HEK293T (cell line): ENCODE measurements around the gene BACE1.

Experiments used
- CTCF ChIA-PET: fragments of 350-600 bp; formaldehyde crosslinking; extraction: SDS; loops from one replicate; lab custom pipeline; 2021; ENCODE audit warnings: antibody characterized with exemption, inconsistent platforms; lab: Yijun Ruan, JAX
- POLR2A ChIA-PET: fragments of 350-600 bp; formaldehyde crosslinking; extraction: SDS; loops from one replicate; lab custom pipeline; 2020; ENCODE audit warnings: antibody characterized with exemption, inconsistent platforms; lab: Yijun Ruan, JAX
- DNase-seq: peaks from one replicate; pipeline ENCODE4 v3.0.0; 2012; ENCODE audit warnings: mixed read lengths; ENCODE audit errors: extremely low spot score
- ARNT ChIP-seq: fragments of 450-650 bp; IDR thresholded peaks from 2 replicates; pipeline ENCODE4 v1.6.1; 2017; ENCODE audit warnings: mild to moderate bottlenecking
- BHLHE40 ChIP-seq: fragments of 450-650 bp; IDR thresholded peaks from 2 replicates; pipeline ENCODE4 v1.6.1; 2016; ENCODE audit warnings: mild to moderate bottlenecking, moderate library complexity, borderline replicate concordance
- CTBP1 ChIP-seq: fragments of 450-650 bp; IDR thresholded peaks from 2 replicates; pipeline ENCODE4 v1.6.1; 2016; ENCODE audit warnings: borderline replicate concordance
- ELF4 ChIP-seq: fragments of 450-650 bp; IDR thresholded peaks from 2 replicates; pipeline ENCODE4 v1.6.1; 2017; ENCODE audit warnings: antibody characterized with exemption
- FOXA1 ChIP-seq: fragments of 450-650 bp; IDR thresholded peaks from 2 replicates; pipeline ENCODE4 v1.6.1; 2016; ENCODE audit warnings: mild to moderate bottlenecking
- FOXK2 ChIP-seq: fragments of 450-650 bp; IDR thresholded peaks from 2 replicates; pipeline ENCODE4 v1.6.1; 2016; ENCODE audit warnings: mild to moderate bottlenecking
- FOXM1 ChIP-seq: fragments of 450-650 bp; IDR thresholded peaks from 2 replicates; pipeline ENCODE4 v1.6.1; 2017; ENCODE audit warnings: mild to moderate bottlenecking, borderline replicate concordance
- HDGF ChIP-seq: fragments of 450-650 bp; IDR thresholded peaks from 2 replicates; pipeline ENCODE4 v1.6.1; 2017; ENCODE audit warnings: antibody characterized with exemption, borderline replicate concordance
- L3MBTL2 ChIP-seq: fragments of 450-650 bp; conservative IDR thresholded peaks from 2 replicates; pipeline ENCODE4 v1.6.1; 2016; ENCODE audit warnings: mild to moderate bottlenecking
- LEF1 ChIP-seq: fragments of 450-650 bp; IDR thresholded peaks from 2 replicates; pipeline ENCODE4 v1.6.1; 2017; ENCODE audit warnings: mild to moderate bottlenecking, borderline replicate concordance
- NFRKB ChIP-seq: fragments of 450-650 bp; IDR thresholded peaks from 2 replicates; pipeline ENCODE4 v1.6.1; 2016; ENCODE audit warnings: mild to moderate bottlenecking, moderate library complexity
- PKNOX1 ChIP-seq: fragments of 450-650 bp; IDR thresholded peaks from 2 replicates; pipeline ENCODE4 v1.6.1; 2016
- SP1 ChIP-seq: fragments of 450-650 bp; IDR thresholded peaks from 2 replicates; pipeline ENCODE4 v1.6.1; 2017
- SUZ12 ChIP-seq: fragments of 450-650 bp; IDR thresholded peaks from 2 replicates; pipeline ENCODE4 v1.6.1; 2016; ENCODE audit warnings: mild to moderate bottlenecking
- TARDBP ChIP-seq: fragments of 450-650 bp; IDR thresholded peaks from 2 replicates; pipeline ENCODE4 v1.6.1; 2016
- ZNF384 ChIP-seq: fragments of 450-650 bp; IDR thresholded peaks from 2 replicates; pipeline ENCODE4 v1.6.1; 2016

The BACE1 gene

DNA sequence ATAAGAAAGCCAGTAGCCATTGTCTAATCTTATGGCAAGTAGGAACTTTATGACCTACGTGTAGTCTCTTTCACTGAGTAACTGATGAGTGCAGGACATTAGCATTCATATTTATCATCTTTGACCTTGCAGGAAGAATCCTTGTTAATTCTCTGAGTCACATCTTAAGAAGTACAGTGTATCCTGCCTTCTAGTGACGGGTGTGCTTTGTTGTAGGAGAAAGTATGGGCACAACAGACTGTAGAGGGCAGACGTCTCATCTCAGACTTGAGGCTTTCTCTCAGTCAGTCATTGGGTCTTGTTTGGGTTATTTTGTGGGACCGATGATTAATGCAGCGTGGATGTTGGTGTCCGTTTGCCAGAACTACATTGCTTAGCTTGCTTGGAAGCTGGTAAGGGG lies 76.8 kb downstream of the BACE1 start:
- ChIA-PET CTCF (no interaction called here), POLR2A (no interaction called here)
- DNase-seq = no peak
- TF ChIP-seq LEF1 (no peak), PKNOX1 (no peak), FOXK2 (no peak), SP1 (no peak), L3MBTL2 (no peak), NFRKB (no peak), HDGF (no peak), SUZ12 (no peak), FOXM1 (no peak), TARDBP (no peak), ELF4 (no peak)

DNA sequence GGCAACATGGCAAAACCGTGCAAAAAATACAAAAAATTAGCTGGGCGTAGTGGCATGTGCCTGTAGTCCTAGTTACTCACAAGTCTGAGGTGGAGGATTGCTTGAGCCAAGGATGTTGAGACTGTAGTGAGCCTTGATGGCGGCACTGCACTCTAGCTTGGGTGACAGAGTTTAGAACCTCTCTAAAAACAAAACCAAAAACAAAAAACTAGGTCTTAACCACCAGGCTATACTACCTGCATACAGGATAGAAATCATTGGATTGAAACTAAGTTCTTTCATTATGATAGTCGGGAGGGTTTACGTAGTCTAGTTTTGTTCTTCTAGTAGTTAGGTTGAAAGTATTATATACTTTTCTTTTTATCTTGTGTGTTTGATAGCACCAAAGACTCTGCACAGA lies 77.8 kb downstream of the BACE1 start:
- ChIA-PET CTCF (no interaction called here), POLR2A (interaction anchor here (0.6 kb wide), 1 partner anchor 14 kb away, joined by 3 read pairs; no protein-coding TSS in a partner anchor)
- DNase-seq = no peak
- no peak for TF ChIP-seq NFRKB
- TF ChIP-seq SUZ12 = no peak
- no peak for TF ChIP-seq CTBP1
- TF ChIP-seq FOXK2 = no peak
- TF ChIP-seq PKNOX1 = no peak
- no peak for TF ChIP-seq SP1
- no peak for TF ChIP-seq TARDBP
- no peak for TF ChIP-seq ARNT
- no peak for TF ChIP-seq FOXM1
- TF ChIP-seq FOXA1 = no peak
- no peak for TF ChIP-seq ZNF384
- no peak for TF ChIP-seq HDGF
- no peak for TF ChIP-seq BHLHE40
- TF ChIP-seq ELF4 = no peak
- TF ChIP-seq LEF1 = no peak
- TF ChIP-seq L3MBTL2 = no peak
